Smooth muscle cell (in vitro differentiated cells): Measurements from ENCODE around the gene ZNF668. TPM values are rescaled to one million over a fixed set of nuclear protein-coding genes. Genes with fewer than 3 reads are reported as not detected.

Experiments
- DNase-seq: peaks from one replicate; lab custom pipeline; 2025; ENCODE audit not compliant: unreplicated experiment; lab: John Stamatoyannopoulos, UW
- H2AFZ ChIP-seq: fragments of 200-600 bp; sonication (generic); 2 replicates; pipeline ENCODE4 v1.6.0; 2016; ENCODE audit warnings: antibody characterized with exemption, low read depth, mild to moderate bottlenecking
- H3F3A ChIP-seq: fragments of 200-600 bp; sonication (generic); 2 replicates; pipeline ENCODE4 v1.6.0; 2017; ENCODE audit warnings: antibody characterized with exemption, low read depth
- H3K27ac ChIP-seq: fragments of 200-600 bp; sonication (generic); 2 replicates; pipeline ENCODE4 v1.5.1; 2016; ENCODE audit warnings: low read depth, mild to moderate bottlenecking
- H3K27me3 ChIP-seq: fragments of 200-600 bp; sonication (generic); 2 replicates; pipeline ENCODE4 v1.6.1; 2016; ENCODE audit warnings: low read depth, mild to moderate bottlenecking
- H3K36me3 ChIP-seq: fragments of 200-600 bp; sonication (generic); 2 replicates; pipeline ENCODE4 v1.5.1; 2016; ENCODE audit warnings: low read depth
- H3K4me1 ChIP-seq: fragments of 200-600 bp; sonication (generic); 2 replicates; pipeline ENCODE4 v1.5.1; 2016; ENCODE audit warnings: low read depth
- H3K4me2 ChIP-seq: fragments of 200-600 bp; sonication (generic); 2 replicates; pipeline ENCODE4 v1.6.0; 2016; ENCODE audit warnings: mild to moderate bottlenecking
- H3K4me3 ChIP-seq: fragments of 200-600 bp; sonication (generic); 2 replicates; pipeline ENCODE4 v1.5.1; 2016; ENCODE audit warnings: mild to moderate bottlenecking
- H3K79me2 ChIP-seq: fragments of 200-600 bp; sonication (generic); 2 replicates; pipeline ENCODE4 v1.6.0; 2016; ENCODE audit warnings: low read depth, mild to moderate bottlenecking
- H3K9ac ChIP-seq: fragments of 200-600 bp; sonication (generic); 2 replicates; pipeline ENCODE4 v1.6.0; 2016; ENCODE audit warnings: low read depth
- H3K9me3 ChIP-seq: fragments of 200-600 bp; sonication (generic); replicated peaks from 2 replicates; pipeline ENCODE4 v1.5.1; 2016; ENCODE audit warnings: low read depth
- H4K20me1 ChIP-seq: fragments of 200-600 bp; sonication (generic); 2 replicates; pipeline ENCODE4 v1.6.0; 2016; ENCODE audit warnings: low read depth
- WGBS: methylation state at CpG from one replicate; pipeline ENCODE4 v1.1.7; 2016; ENCODE audit warnings: low lambda C conversion rate; 5-methylcytosine and 5-hydroxymethylcytosine counted together
- polyA plus RNA-seq: library from polyadenylated mRNA; unstranded; fragments of >200 nt; fragmentation: Nextera tagmentation; extraction: Ambion mirVana; gene quantifications from 2 replicates; pipeline ENCODE4 v1.2.1, GENCODE V29; 2016
- total RNA-seq: library from RNA; depleted of rRNA; stranded (reverse); fragments of >200 nt; gene quantifications from 2 replicates; pipeline ENCODE4 v1.2.3, GENCODE V29; 2014
- TF ChIP-seq, protein P1 (sequence below): fragments of 200-600 bp; sonication (generic); IDR thresholded peaks from 2 replicates; pipeline ENCODE4 v1.5.1; 2017; ENCODE audit warnings: borderline replicate concordance, mild to moderate bottlenecking, antibody characterized with exemption; ENCODE audit not compliant: insufficient read depth, poor library complexity, severe bottlenecking

Gene ZNF668
- total and polyA plus RNA-seq, 2 experiments from 2014 or later, result 7.3 to 20.1 TPM

DNA sequence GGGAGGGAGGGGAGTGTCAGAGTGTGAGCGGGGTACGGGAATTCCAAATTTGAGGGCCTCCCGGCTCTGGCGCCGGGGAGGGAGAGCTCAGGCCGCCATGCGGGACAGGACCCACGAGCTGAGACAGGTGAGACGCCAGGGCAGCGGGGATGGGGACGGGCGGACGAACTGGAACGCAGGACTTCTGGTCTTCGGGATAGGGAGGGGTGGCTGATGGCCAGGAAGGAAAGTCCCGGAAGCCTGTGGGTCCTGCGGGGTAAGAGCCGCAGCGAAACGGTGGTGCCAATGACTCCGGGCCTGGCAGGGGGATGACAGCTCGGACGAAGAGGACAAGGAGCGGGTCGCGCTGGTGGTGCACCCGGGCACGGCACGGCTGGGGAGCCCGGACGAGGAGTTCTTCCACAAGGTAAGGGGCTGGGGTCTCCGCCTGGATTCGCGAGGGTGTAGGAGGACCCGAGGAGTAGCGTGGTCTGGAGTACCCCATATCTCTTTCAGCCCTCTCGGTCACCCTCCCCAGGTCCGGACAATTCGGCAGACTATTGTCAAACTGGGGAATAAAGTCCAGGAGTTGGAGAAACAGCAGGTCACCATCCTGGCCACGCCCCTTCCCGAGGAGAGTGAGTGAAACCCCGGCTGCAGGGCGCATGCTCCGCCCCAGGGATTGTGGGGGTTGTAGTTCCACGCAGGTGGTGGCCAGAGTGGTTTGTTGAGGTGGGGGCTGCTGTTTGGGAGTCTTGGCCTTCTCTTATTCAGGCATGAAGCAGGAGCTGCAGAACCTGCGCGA, 40.1 kb downstream of the ZNF668 start:
- TF ChIP-seq, protein P1, sequence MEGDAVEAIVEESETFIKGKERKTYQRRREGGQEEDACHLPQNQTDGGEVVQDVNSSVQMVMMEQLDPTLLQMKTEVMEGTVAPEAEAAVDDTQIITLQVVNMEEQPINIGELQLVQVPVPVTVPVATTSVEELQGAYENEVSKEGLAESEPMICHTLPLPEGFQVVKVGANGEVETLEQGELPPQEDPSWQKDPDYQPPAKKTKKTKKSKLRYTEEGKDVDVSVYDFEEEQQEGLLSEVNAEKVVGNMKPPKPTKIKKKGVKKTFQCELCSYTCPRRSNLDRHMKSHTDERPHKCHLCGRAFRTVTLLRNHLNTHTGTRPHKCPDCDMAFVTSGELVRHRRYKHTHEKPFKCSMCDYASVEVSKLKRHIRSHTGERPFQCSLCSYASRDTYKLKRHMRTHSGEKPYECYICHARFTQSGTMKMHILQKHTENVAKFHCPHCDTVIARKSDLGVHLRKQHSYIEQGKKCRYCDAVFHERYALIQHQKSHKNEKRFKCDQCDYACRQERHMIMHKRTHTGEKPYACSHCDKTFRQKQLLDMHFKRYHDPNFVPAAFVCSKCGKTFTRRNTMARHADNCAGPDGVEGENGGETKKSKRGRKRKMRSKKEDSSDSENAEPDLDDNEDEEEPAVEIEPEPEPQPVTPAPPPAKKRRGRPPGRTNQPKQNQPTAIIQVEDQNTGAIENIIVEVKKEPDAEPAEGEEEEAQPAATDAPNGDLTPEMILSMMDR, result no peak
- peak; percentile 49 for DNase-seq
- peak overlapping the region; percentile 94 for H3K9ac ChIP-seq

DNA sequence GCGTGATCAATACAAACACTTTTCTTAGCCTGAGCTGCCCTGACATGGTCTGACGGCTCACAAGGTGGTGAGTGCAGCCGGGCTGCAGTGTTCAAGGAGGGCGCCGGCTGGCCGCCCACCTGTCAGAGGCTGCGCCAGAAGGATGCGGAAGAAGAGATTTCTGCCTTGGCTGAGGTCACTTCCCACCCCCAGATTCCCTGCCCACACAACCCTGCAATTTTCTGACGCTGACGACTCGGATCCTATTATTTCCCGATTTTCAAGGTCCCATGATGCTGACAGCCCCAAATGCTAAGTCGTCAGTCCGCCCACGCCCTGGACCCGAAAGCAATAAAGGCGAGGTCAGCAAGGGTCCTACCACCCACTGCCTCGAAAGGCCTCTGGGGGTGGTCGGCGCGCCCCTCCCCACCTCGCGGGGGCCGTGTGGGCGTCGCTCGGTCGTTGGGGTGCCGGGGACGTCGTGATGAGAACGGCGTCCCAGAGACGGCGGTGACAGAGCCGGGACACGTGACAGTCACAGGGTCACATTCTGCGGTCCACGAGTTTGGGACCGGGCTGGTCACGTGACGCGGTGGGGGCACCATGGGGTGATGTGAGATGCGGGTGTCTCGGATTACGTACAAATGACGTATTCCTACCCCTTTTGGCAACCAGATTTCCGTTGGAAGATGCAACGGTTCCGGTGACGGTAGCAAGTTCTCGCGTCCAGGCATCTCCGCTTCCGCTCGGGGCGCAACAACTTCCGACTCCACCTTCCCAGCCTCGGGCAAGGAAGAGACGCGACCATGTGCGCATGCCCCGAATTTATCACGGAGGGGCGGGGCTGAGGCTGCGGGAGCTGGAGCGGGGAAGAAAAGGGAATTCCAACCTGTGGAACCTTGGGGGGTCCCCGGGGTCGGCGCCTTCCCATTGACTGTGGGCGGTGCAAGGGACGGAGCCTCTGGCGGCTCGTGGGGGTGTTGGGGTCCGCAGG, 41.0 kb downstream of the ZNF668 start, which contains the start of gene STX4:
Gene STX4 (plus strand): TSS at position 823 of the 973 bp plus-strand sequence. CDS start 248 bp downstream, outside the sequence.
- DNase-seq, result peak; percentile 89

More for the DNA sequence above, 40.1 kb downstream of the ZNF668 start:
- no peaks in the 10 kb centered on the region for H3K27me3 ChIP-seq
- 1% methylated on average over 43 of the region's 47 CpGs for WGBS
- peak overlapping the region; percentile 76 for H2AFZ ChIP-seq
- H4K20me1 ChIP-seq, result peaks cover 11% of the 10 kb centered on the region
- H3K4me3 ChIP-seq, result peak overlapping the region; percentile 95
- H3K9me3 ChIP-seq, result no peaks in the 10 kb centered on the region
- H3K79me2 ChIP-seq, result peaks cover 13% of the 10 kb centered on the region
- peak overlapping the region; percentile 92 for H3K4me2 ChIP-seq
- no peaks in the 10 kb centered on the region for H3K36me3 ChIP-seq
- peak overlapping the region; percentile 96 for H3K27ac ChIP-seq
- no peaks in the 10 kb centered on the region for H3K4me1 ChIP-seq
- H3F3A ChIP-seq, result no peaks in the 10 kb centered on the region

DNA sequence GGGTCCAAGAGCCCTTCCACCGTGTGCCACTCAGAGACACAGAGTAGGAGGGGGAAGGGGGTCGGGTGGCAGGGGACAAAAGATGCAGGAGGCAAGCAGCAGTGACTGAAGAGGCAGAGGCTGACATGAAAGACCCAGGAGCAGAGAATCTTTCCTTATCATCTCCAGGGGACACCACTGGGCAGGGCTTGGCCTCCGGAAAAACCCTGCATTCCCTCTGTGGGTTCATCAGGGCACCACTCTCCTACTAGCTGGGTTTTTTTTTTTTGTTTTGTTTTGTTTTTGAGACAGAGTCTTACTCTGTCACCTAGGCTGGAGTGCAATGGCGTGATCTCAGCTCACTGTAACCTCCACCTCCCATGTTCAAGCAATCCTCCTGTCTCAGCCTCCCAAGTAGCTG, 42.8 kb downstream of the ZNF668 start:
- Histone ChIP-seq H3K79me2 (peaks cover 13% of the 10 kb centered on the region), H2AFZ (no peak overlapping the region), H3K27me3 (no peaks in the 10 kb centered on the region), H3K36me3 (no peaks in the 10 kb centered on the region), H3K4me3 (no peak overlapping the region), H3K9me3 (no peaks in the 10 kb centered on the region), H3K9ac (no peak overlapping the region), H3K4me2 (no peak overlapping the region), H3F3A (no peaks in the 10 kb centered on the region), H4K20me1 (peaks cover 11% of the 10 kb centered on the region), H3K27ac (no peak overlapping the region), H3K4me1 (no peaks in the 10 kb centered on the region)
- DNase-seq, result no peak
- 86% methylated on average over 4 of the region's 4 CpGs for WGBS
- TF ChIP-seq, protein P1, result no peak

More for the DNA sequence above, 41.0 kb downstream of the ZNF668 start, which contains the start of gene STX4:
- Histone ChIP-seq H3K79me2 (peaks cover 13% of the 10 kb centered on the region), H4K20me1 (peaks cover 11% of the 10 kb centered on the region), H3K9ac (peak within 1 kb of the TSS; percentile 94), H3K27me3 (no peaks in the 10 kb centered on the region), H3K4me1 (no peaks in the 10 kb centered on the region), H3K36me3 (no peaks in the 10 kb centered on the region), H2AFZ (peak within 1 kb of the TSS; percentile 76), H3K4me3 (peak within 1 kb of the TSS; percentile 95), H3F3A (no peaks in the 10 kb centered on the region), H3K27ac (peak within 1 kb of the TSS; percentile 96), H3K4me2 (peak within 1 kb of the TSS; percentile 92), H3K9me3 (no peaks in the 10 kb centered on the region)
- TF ChIP-seq, protein P1, result no peak
- 2% methylated on average over 70 of the region's 75 CpGs for WGBS
